Ovary (tissue), 9 donors: ENCODE measurements around the gene PGP. TPM values are rescaled to one million over a fixed set of nuclear protein-coding genes. Genes with fewer than 3 reads are reported as not detected.
"Not testable (repeated sequence)": the region's sequence is repeated elsewhere in the genome, so short reads cannot be mapped to it uniquely, and the experiment has no call there.

Source experiments
- DNase-seq, 5 donors: peaks; one replicate each; pipeline ENCODE4 v3.0.0-alpha.2; 2019 to 2020
- H3K27ac ChIP-seq, 2 donors: fragments of 200-600 bp; one replicate each; pipeline versions ENCODE4 v1.5.1 to v1.8.0; 2019 to 2022
- H3K27me3 ChIP-seq: fragments of 200-600 bp; one replicate; pipeline ENCODE4 v1.8.0; 2022
- H3K36me3 ChIP-seq: fragments of 200-600 bp; sonication (generic); one replicate; pipeline ENCODE4 v1.5.1; 2019
- H3K4me1 ChIP-seq: one replicate; pipeline ENCODE4 v1.8.1; 2013; ENCODE audit warnings: mild to moderate bottlenecking, moderate library complexity; ENCODE audit not compliant: insufficient read depth
- H3K4me3 ChIP-seq: fragments of 200-600 bp; sonication (generic); one replicate; pipeline ENCODE4 v1.5.1; 2017
- H3K9me3 ChIP-seq, 2 donors: fragments of 200-600 bp in 1 of 2; sonication (generic) in 1 of 2; one replicate each; pipeline versions ENCODE4 v1.5.1 to v1.8.1; 2013 to 2019; ENCODE audit warnings: mild to moderate bottlenecking in 1 of 2, moderate library complexity in 1 of 2
- EP300 ChIP-seq: sonication (generic); formaldehyde crosslinking; IDR thresholded peaks from one replicate; pipeline ENCODE4 v1.6.1; 2017; ENCODE audit warnings: antibody characterized with exemption
- POLR2A ChIP-seq: fragments of 450-650 bp; IDR thresholded peaks from one replicate; pipeline ENCODE4 v1.6.1; 2017; ENCODE audit warnings: antibody characterized with exemption, mild to moderate bottlenecking, moderate library complexity
- WGBS, 3 donors: extraction: QIAGEN DNeasy Blood & Tissue Kit in 1 of 3; methylation state at CpG; one replicate each; pipeline versions ENCODE4 v1.1.5 to v1.1.7; 2013 to 2017; 5-methylcytosine and 5-hydroxymethylcytosine counted together
- intact Hi-C, 4 donors: fragments of 100-400 bp; cut with DNase I; formaldehyde crosslinking; loops; one replicate each; pipeline versions ENCODE4 v1.11.0 to v1.15.1; 2022 to 2023
- polyA plus RNA-seq, 2 donors: library from polyadenylated mRNA; stranded (reverse); fragments of 200-250 nt in 1 of 2; fragments of 350-450 nt in 1 of 2; fragmentation: Illumina TruSeq in 1 of 2; extraction: RNeasy Lipid Tissue Mini Kit (QIAGEN cat#74804) in 1 of 2; gene quantifications; one replicate each; pipeline ENCODE4 v1.2.3, GENCODE V29; 2013 to 2014
- total RNA-seq, 7 donors: library from RNA; depleted of rRNA in 2 of 7; stranded (reverse); fragments of >200 nt in 2 of 7; fragmentation: NEBNext Ultra II Directional in 3 of 7; extraction: Animal tissue kit (Norgen Biotek cat#: 25700) in 3 of 7; gene quantifications; one replicate each; pipeline versions ENCODE4 v1.1.0 to v1.2.4, GENCODE V29; 2016 to 2023
- TF ChIP-seq, protein P1 (sequence below), 3 donors: fragments of 450-650 bp in 2 of 3; fragments of 200-600 bp in 1 of 3; IDR thresholded peaks; one replicate each; pipeline versions ENCODE4 v1.5.1 to v1.8.0; 2016 to 2022; ENCODE audit warnings: antibody characterized with exemption in 3 of 3, mild to moderate bottlenecking in 1 of 3
- donor health status: DM: no; HTN: no; CAD: no; lungs with moderate emphysema.
- donor health status: DM: no; HTN: no; CAD: no.
- donor health status: Bipolar disorder and iron deficiency.
- donor health status: DM: yes; HTN: yes; CAD: no.
- donor health status: DM: no; HTN: no; CAD: no.
- donor health status: DM: yes; HTN: yes; CAD: no.

The PGP gene
- total and polyA plus RNA-seq, 9 donors: 2.5 to 12.3 (median 6.9) TPM

DNA sequence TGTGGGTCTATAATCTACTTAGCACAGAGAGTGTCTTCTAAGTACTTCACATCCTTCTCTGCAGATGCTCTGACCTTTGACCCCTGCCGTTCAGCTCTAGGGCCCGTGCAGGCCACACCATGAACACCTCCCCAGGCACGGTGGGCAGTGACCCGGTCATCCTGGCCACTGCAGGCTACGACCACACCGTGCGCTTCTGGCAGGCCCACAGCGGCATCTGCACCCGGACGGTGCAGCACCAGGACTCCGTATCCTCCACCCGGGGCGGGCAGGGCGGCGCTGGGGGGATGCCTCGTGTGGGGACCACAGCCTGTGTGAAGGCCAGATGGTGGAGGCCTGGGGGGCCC, 8.7 kb downstream of the PGP start:
- Histone ChIP-seq H3K4me3 (peak overlapping the region; percentile 93), H3K36me3 (no peaks in the 10 kb centered on the region), H3K27ac (peak overlapping the region; percentile 97 to 99), H3K27me3 (no peaks in the 10 kb centered on the region), H3K4me1 (peaks cover 8% of the 10 kb centered on the region), H3K9me3 (no peaks in the 10 kb centered on the region)
- TF ChIP-seq, protein P1, sequence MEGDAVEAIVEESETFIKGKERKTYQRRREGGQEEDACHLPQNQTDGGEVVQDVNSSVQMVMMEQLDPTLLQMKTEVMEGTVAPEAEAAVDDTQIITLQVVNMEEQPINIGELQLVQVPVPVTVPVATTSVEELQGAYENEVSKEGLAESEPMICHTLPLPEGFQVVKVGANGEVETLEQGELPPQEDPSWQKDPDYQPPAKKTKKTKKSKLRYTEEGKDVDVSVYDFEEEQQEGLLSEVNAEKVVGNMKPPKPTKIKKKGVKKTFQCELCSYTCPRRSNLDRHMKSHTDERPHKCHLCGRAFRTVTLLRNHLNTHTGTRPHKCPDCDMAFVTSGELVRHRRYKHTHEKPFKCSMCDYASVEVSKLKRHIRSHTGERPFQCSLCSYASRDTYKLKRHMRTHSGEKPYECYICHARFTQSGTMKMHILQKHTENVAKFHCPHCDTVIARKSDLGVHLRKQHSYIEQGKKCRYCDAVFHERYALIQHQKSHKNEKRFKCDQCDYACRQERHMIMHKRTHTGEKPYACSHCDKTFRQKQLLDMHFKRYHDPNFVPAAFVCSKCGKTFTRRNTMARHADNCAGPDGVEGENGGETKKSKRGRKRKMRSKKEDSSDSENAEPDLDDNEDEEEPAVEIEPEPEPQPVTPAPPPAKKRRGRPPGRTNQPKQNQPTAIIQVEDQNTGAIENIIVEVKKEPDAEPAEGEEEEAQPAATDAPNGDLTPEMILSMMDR (IDR thresholded peaks at IDR 0.05): no peak
- TF ChIP-seq EP300 (no peak), POLR2A (no peak)
- intact Hi-C loops: no loop called here
- DNase-seq: peak in 2 of 5 donors; percentile 66 to 67
- WGBS, 3 donors: 5 to 7% (median 5%) methylated on average over 16 of the region's 16 CpGs

DNA sequence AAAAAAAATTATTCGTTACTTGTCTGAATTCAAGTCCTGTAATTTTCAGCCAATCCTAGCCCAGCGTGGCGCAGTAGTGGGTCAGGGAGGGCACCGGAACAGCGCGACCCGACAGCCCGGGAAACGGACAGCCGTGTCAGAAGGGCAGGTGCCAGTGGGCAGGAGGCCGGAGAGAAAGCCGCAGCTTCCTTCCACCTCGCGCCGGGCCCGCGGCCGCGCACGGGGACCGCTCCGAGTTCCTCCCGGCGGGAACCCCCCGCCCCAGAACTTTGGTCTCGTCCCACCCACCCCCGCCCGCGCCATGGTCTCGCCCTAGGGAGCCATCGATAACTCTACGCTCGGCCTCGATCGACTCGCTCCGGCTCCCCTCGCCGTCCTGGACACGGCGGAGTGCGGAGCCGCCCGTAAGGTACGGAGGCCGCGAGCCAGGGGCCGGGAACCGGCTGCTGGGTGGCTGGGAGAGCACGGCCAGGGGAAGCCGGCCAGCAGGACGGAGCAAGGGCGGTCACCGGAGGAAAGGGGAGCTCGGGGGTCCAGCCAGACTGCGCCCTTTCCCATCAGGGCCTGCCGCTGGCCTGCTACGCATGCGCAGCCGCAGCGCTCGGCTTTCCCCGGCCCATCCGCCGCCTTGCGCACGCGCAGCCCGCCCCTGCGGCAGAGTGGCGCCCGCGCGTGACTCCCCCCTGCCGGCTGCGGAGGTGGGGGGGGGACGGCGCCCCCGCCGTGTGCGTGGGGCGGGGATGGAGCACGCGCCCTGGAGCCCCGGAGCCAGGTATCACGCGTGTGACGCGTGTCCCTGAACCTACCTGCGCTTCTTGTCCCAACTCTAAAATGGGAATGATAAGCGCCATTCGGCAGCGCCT, 9.3 kb downstream of the PGP start, which contains the start of gene MLST8:
TSS of gene MLST8 (plus strand) at position 351 of the 863 bp plus-strand sequence. CDS start 632 bp downstream, outside the sequence.
- TF ChIP-seq POLR2A: peak; percentile 77
- TF ChIP-seq EP300: no peak
- TF ChIP-seq, protein P1 (IDR thresholded peaks at IDR 0.05): peak in 1 of 3 donors; percentile 25
- Histone ChIP-seq H3K27me3 (no peaks in the 10 kb centered on the region), H3K27ac (peak within 1 kb of the TSS; percentile 97 to 99), H3K4me3 (peak within 1 kb of the TSS; percentile 93), H3K36me3 (no peaks in the 10 kb centered on the region), H3K9me3 (no peaks in the 10 kb centered on the region), H3K4me1 (peaks cover 8% of the 10 kb centered on the region)
- DNase-seq: peak; percentile 85 to 93 (median 91)
- WGBS, 3 donors: 0 to 1% (median 0%) methylated on average over 42 to 93 of the region's 93 CpGs
- intact Hi-C loops: no loop called here

DNA sequence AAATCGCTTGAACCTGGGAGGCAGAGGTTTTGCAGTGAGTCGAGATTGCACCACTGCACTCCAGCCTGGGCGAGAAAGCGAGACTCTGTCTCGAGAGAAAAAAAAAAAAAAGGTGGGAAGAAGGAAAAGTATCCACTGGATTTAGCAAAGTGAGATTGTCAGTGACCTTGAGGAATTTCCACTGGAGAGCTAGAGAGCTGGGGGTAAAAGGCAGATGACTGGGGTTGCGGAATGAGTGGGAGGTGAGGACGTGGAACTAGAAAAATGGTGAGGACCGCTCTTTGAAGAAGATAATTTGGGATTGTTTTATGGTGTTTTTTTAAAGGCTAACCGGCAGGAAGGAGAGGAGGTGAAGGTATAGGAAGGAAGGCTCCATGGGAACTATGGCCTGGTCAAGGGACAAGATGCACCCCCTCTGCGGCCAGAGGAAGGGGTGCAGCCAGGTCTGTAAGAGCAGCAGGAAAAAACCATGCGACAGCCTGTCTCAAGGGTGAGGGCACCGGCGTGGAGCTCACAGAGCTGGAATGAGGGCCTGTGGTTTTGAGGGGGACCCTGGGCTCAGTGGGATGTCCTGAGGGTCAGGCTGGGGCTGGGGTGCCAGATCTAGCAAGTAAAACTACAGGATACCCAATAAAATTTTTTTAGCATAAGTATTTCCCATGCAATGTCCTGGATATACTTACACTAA, 10.1 kb downstream of the PGP start:
- TF ChIP-seq, protein P1 (IDR thresholded peaks at IDR 0.05): no peak
- peak overlapping the region in 1 of 2 donors; percentile 99 for H3K27ac ChIP-seq
- H3K4me3 ChIP-seq: peak overlapping the region; percentile 93
- H3K36me3 ChIP-seq: no peaks in the 10 kb centered on the region
- H3K27me3 ChIP-seq: no peaks in the 10 kb centered on the region
- peaks cover 8% of the 10 kb centered on the region for H3K4me1 ChIP-seq
- 51 to 57% (median 53%) methylated on average over 13 of the region's 13 CpGs for WGBS, 3 donors
- DNase-seq: no peak
- H3K9me3 ChIP-seq: no peaks in the 10 kb centered on the region
- intact Hi-C loops: no loop called here

DNA sequence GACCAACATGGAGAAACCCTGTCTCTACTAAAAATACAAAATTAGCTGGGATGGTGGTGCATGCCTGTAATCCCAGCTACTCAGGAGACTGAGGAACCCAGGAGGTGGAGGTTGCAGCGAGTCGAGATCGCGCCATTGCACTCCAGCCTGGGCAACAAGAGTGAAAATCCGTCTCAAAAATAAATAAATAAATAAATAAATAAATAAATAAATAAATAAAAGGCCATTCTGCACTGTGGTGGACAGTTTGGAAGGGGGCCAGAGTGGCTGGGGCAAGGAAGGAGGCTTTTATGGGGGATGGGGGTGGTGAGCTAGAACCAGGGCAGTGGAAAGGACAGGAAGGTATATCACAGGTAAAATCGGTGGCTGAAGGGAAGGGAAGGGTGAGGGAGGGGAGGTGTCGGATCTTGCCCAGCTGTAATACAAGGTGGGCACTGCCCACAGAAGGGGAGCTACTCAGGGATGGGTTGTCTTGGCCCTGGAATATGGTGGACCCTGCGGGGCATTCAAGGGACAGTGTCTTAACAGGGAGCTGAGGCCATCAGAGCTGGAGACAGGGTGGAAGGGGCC, 11.4 kb downstream of the PGP start:
- H3K27ac ChIP-seq, H3K4me3 ChIP-seq, H3K36me3 ChIP-seq, intact Hi-C loops, H3K9me3 ChIP-seq, H3K27me3 ChIP-seq, DNase-seq, H3K4me1 ChIP-seq: not testable (repeated sequence)
- 90 to 95% (median 95%) methylated on average over 8 of the region's 8 CpGs for WGBS, 3 donors
